Measurements from ENCODE around the gene TMPRSS9. TPM values are rescaled to one million over a fixed set of nuclear protein-coding genes. Genes with fewer than 3 reads are reported as not detected.

Gene TMPRSS9
- total RNA-seq, 1 donor from 2014 or later = not detected

DNA sequence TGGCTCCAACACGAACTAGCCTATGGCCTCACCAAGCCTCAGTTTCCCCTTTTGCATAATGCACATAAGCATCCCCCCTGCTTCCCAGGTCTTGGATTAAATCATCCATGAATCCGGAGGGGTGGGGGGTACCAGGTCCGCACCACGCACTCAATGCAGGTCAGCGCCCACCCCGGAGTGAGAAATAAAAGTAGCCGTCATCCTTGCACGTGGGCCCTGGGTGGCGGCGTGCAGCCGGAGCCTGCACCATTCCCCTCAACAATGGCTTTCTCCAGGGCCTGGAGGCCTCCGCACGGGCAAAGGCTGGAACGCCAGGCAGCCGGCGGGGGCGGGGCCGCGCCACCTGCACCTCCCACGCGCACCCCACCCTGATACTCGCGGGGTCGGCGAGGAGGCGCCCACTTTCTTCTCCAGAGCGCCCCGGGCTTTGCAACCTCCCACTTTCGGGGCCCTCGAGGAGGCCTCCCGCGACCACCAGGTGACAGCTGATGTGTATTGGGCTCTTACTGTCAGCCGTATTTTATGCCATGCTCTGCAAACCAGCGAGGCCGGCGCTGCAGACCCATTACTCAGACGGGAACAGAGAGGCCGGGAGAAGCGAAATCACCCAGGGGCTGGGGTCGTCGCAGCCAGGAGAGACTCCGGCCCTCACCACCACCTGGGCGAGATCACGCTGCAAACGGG is 115.1 kb downstream of the TMPRSS9 start:
- Mint-ChIP-seq H3K4me1 (ENCODE audit: low read depth) (peaks cover 13% of the 10 kb centered on the region), H3K27ac (peak overlapping the region; percentile 79), H3K9me3 (no peaks in the 10 kb centered on the region), H3K36me3 (ENCODE audit: low read depth) (peaks cover 28% of the 10 kb centered on the region), H3K4me3 (ENCODE audit: low read depth) (peak overlapping the region; percentile 96), H3K27me3 (ENCODE audit: low read depth) (peaks cover 3% of the 10 kb centered on the region)
- peak; percentile 64 for DNase-seq (ENCODE audit: low spot score)
- intact Hi-C loops (cut with micrococcal nuclease) = no loop called here

Other genes with a start within 250 kb of the TMPRSS9 start
- gene AP3D1, start 208.7 kb upstream of the TMPRSS9 start, total RNA-seq = 101 and 103 TPM in 2 replicates
- 115 and 121 TPM in 2 replicates for gene DOT1L, start 196.3 kb upstream of the TMPRSS9 start, total RNA-seq
- gene PLEKHJ1, start 123.9 kb upstream of the TMPRSS9 start, total RNA-seq = 75.7 and 77.2 TPM in 2 replicates
- gene SF3A2, start 123.4 kb upstream of the TMPRSS9 start, total RNA-seq = 153 and 154 TPM in 2 replicates
- gene AMH, start 110.9 kb upstream of the TMPRSS9 start, total RNA-seq = 4.3 TPM in 2 replicates
- 0.21 and 0.67 TPM in 2 replicates for gene JSRP1, start 103.8 kb upstream of the TMPRSS9 start, total RNA-seq
- 0.11 and 0.18 TPM in 2 replicates for gene PEAK3, start 78.1 kb upstream of the TMPRSS9 start, total RNA-seq
- 0.23 TPM in 1 of 2 replicates, not detected in the other for gene LINGO3, start 52.1 kb upstream of the TMPRSS9 start, total RNA-seq
- gene LSM7, start 31.7 kb upstream of the TMPRSS9 start, total RNA-seq = 142 and 171 TPM in 2 replicates
- gene SPPL2B, start 31.6 kb upstream of the TMPRSS9 start, total RNA-seq = 60.8 and 69.5 TPM in 2 replicates
- gene TIMM13, start 67.3 kb downstream of the TMPRSS9 start, total RNA-seq = 139 and 145 TPM in 2 replicates
- gene LMNB2, start 96.7 kb downstream of the TMPRSS9 start, total RNA-seq = 111 and 115 TPM in 2 replicates
- 90.7 and 95.2 TPM in 2 replicates for gene GADD45B, start 115.9 kb downstream of the TMPRSS9 start, total RNA-seq